Measurements from ENCODE around the gene ABCC6.
"Not testable (repeated sequence)": the region's sequence is repeated elsewhere in the genome, so short reads cannot be mapped to it uniquely, and the experiment has no call there.

Gene ABCC6

DNA sequence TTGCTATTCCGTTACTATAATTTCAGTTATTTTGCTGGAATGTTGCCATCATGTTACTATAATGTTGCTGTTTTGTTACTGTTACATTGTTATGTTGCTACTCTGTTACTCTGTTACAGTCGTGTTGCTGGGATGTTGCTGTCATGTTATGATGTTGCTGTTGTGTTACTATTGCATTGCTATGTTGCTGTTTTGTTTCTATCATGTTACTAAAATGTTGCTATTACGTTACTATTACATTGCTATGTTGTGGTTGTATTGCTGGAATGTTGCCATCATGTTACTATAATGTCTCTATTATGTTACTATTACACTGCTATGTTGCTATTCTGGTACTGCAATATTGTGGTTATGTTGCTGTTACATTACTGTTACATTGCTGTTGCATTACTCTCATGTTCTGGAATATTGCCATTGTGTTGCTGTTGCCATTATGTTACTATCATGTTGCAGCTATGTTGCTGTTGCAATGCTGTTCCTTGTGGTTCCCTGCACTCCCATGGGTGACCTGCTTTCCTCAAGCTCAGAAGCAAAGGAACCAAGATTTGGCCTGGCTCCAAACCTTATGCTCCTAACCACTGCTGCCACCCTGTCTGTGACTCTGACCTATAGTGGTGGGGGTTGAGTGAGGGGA, 64.4 kb downstream of the ABCC6 start:
- no peak for FAIRE-seq

DNA sequence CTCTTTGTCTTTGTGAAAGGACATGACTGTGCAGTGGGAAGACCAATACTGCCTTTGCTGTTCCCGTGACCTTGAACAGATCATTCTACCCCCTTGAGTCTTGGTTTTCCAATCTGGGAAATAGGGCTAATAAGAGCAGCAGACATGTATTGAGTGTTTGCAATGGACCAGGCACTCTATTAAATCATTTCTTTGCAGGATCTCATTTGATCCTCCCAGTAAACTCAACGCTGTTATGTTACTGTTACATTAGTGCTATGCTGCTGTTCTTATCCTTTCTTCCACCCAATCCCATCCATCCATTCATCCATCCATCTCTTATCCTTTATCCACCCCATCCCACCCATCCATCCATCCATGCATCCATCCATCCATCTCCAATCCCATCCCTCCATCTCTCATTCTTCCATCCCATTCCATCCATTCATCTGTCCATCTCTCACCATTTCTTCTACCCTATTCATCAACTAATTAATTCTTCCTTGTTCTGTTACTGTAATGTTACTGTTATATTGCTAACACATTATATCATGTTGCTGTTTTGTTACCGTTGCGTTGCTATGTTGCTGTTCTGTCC, 65.1 kb downstream of the ABCC6 start:
- FAIRE-seq, result no peak

DNA sequence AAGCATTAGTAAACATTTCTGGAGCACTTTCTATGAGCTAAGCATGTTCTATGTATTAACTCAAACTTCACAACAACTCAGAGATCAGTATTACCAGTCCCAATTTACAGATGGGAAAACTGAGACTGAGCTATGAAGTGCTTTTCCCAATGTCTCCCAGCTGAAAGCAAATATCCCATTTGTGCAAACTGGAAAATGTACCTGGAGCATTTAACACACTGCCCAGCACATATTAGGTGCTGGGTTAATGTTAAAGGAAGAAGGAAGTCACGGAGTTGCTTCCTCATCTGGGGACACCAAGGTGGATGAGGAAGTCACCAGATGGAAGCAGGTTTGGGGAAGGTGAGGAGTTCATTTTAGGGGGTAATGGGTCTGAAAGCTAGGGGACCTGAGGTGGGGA, 66.1 kb downstream of the ABCC6 start:
- no peak for FAIRE-seq

DNA sequence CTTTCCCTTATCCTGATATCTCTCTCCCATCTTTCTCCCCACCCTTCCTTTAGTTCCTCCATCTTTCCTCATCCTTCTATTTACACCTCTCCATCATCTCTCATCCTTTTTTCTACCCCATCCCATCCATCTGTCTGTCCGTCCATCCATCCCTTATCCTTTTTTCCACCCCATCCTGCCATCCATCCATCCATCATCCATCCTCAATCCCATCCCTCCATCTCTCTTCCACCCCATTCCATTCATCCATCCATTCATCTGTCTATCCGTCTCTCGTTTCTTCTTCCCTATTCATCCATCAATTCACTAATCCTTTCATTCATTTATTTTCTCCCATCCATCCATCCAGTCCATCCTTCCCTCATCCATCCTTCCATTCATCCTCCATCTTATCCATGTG, 68.1 kb downstream of the ABCC6 start:
- no peak for FAIRE-seq

DNA sequence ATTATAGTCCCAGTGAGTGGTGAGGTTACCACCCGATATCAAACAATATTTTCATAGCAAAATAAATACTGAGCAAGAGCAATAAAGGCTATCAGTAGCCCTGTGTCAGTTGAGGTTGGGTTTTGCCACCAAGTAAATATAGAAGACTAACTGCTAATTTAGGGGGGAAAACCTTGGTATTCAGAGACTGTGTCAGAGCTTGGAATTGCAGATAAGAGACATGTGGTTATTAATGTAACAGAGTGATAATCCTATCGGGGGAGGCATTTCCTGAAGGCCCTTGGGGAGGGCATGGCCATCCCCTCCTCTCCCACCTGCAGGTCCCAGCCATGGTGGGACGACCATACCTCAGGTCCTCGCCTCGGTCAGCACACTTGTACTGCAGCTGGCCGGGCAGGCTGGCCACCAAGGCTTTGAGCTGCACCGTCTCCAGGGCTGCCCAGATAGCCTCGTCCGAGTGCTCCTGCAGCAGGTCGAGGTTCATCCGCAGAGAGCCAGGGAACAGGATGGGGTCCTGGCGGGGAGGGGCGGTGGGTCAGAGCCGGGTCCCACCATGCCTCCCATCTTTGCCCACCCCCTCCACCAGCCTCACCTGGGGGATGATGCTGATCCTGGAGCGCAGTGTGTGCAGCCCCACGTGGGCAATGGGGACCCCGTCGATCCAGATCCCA, 68.9 kb downstream of the ABCC6 start:
- FAIRE-seq, result no peak

DNA sequence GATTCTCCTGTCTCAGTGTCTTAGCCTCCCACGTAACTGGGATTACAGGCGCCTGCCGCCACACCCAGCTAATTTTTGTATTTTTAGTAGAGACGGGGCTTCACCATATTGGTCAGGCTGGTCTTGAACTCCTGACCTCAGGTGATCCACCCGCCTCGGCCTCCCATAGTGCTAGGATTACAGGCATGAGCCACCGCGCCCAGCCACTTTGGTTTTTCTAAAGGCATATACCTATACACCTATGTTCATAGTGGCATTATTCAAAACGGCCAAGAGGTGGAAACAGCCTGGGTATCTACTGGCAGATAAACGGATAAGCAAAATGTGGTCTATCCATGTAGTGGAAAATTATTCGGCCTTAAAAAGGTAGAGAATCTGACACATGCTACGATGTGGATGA, 70.3 kb downstream of the ABCC6 start:
- FAIRE-seq, result not testable (repeated sequence)

DNA sequence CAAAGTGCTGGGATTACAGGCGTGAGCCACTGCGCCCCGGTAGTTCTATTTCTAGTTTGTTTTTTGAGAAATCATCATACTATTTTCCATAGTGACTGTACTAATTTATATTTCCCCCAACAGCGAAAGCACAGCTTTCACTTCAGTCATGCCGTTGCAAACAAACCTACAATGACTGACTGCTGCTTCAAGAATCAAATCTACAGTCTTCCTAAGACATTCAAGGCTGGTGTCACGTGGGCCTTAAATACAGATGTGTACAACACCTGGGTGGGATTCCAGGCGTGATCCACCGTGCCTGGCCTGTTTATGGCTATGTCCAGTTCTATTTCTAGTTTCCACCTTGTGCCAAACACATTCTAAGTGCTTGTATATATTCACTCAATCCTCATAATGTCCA, 72.0 kb downstream of the ABCC6 start:
- no peak for FAIRE-seq

DNA sequence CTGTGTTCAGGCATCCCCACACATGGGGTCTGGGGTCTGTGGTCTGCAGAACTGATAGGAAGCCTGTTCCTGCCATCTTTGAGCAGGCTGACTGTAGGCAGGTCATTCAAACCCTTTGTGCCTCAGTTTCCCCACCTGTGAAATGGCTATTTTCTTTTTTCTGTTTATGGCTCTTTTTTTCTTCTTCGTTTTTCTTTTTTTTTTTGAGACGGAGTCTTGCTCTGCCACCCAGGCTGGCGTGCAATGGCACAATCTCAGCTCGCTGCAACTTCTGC, 72.5 kb downstream of the ABCC6 start:
- FAIRE-seq, result no peak

DNA sequence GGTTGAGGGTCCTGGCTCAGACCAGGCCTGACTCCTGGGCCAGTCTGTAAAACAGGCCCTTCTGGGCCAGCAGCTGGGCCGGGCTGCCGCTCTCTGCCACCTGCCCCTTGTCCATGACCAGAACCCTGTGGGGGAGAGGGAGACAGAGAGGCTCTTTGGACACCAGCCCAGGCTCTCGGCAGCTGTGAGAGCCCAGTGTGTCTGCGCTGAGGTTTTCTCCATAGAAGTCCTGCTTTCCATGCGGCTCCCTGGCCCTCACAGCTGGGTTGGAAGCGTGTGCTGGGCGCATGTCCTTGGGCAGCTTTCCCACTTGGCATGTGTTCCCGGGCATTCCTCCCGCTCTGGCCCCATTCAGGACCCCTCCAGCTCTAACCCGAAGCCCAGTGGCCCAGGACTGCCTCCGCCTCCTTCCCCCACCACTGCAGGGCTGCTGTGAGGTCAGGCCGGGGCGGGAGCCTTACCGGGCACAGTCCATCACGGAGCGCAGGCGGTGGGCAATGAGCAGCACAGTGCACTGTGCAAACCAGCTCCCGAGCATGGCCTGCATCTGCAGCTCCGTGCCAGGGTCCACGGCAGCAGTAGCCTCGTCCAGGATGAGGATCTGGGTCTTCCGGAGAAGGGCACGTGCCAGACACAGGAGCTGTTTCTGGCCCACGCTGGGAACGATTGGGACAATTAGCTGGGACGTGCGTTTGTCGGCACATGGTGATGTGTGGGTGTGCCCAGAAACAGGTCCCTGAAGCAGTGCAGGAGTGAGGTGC, 73.0 kb downstream of the ABCC6 start:
- FAIRE-seq, result no peak

DNA sequence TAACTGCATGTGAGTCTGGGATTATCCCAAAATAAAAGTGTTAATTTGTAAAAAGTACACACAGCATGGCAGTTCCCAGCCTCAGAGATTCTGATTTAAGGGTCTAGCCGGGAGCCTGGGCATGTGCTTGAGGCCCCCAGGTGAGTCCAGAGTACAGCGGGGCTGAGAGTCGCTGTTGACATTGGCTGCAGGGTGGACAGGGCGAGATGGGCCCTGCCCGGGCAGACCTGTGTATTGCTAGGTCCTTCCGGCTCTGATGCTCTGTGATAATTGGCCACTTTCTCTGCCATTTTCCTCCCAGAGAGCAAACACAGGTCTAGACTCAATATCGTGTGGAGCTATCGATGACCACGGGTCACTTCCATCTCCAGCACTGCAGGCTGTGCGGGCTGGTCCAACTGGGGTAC, 73.6 kb downstream of the ABCC6 start:
- FAIRE-seq, result no peak

DNA sequence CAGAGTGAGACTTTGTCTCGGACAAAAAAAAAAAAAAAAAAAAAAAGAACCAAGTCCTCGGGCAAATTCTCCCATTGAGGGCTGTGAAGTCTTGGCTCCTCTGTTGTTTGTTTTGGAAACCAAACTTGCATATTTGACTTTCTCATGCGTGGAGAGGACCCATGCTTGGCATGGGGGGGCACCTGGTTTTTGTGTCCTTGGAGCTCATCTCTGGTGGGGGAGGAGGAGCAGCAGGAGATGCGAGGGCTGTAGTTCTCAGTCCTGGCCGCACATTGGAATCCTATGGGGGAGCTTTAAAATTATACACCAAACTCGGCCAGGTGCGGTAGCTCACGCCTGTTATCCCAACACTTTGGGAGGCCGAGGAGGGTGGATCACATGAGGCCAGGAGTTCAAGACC, 74.5 kb downstream of the ABCC6 start:
- FAIRE-seq, result no peak

DNA sequence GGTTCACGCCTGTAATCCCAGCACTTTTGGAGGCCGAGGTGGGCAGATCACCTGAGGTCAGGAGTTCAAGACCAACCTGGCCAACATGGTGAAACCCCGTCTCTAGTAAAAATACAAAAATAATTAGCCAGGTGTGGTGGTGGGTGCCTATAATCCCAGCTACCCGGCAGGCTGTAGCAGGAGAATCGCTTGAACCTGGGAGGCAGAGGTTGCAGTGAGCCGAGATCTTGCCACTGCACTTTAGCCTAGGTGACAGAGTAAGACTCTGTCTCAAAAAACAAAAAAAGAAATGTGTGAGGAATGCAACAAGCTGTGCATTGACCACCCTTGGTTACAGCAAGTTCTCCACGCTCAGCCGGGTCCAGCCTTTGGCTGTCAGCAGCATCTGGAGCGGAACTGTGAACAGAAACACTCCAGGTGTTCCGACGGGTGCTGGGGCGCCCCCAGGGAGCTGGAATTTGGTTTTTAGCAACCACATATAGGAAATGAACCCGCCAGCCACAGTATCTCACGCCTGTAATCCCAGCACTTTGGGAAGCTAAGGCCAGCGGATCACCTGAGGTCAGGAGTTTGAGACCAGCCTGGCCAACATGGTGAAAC, 75.2 kb downstream of the ABCC6 start:
- FAIRE-seq, result not testable (repeated sequence)

DNA sequence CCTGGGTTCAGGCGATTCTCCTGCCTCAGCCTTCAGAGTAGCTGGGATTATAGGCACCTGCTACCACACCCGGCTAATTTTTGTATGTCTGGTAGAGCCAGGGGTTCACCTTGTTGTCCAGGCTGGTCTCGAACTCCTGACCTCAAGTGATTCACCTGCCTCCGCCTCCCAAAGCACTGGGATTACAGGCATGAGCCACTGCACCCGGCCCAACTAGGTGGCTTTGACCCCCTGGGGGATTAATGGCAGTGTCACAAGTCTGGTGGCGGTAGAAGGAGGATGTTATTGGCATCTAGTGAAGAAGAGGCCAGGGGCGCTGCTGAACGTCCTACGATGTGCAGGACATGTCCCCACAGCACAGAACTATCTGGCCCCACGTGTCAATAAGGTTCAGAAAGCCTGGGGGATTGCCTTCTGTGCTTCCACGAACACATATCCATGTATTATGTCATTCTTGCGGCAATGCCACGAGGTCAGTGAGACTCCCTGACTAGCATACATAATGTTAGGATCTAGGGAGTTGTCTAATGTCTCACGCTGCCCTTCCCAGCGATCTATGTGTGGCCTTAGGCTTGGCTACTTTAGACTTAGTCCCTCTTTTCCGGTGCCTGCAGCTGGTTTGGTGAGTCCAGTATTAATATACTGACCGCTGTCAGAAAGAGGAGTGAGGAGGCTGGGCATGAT, 75.8 kb downstream of the ABCC6 start:
- no peak for FAIRE-seq

DNA sequence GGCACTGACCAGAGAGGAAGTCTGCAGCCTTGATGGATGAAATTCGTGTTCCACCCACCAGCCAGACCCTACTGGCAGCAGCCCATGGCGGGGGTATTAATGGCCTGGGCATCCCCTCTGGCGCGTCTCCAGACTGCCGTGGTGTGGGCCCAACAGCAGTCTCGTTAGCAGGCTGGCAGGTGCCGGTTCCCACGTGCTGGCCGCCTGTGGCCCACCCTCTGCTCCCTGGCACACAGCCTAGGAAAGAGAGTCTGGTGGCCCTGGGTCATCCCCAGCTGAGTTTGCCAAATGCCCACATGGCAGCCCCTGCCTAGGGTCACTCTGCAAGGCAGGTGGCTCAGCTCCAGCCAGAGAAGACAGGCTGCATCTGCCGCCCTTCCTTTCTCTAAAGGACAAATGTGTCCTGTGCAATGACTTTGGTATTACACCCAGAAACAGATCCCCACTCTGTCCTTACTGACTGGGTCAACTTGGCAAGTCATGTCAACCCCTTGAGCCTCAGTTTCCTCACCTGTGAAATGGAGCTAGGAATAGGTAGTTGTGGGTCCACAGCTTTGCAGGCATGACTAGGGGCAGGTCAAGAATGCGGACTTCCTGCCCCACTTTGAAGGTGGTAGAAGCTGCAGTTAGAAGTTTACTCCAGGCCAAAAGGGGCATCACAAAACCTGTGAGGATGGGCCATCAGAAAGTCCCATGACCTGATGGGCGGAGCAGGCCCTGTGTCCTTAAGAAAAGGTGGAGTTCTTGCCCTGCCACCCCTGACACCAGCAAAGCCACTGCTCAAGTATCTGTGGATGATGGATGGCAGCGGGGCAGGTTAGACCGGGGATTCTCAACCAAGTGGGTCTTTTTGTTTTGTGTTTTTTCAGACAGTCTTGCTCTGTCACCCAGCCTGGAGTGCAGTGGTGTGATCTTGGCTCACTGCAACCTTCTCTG, 76.6 kb downstream of the ABCC6 start:
- no peak for FAIRE-seq

DNA sequence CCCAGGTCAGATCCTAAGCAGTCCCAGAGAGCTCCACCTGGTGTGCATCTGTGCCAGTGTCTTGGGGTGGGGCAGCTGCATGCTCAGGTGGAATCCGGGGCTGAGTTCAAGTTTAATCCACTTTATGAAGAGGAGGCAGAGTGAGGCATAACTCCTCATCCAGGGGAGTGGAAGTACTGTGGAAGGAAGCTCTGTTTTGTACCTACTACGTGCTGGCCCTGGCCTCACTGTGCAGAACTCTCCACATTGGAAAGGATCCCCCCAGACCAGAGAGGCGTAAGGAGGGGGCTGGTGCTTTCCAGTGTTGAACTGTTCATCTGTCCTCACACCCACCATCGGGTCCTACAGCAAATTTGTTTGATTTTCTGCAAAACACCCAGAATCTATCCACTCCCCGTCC, 78.0 kb downstream of the ABCC6 start:
- FAIRE-seq, result no peak

DNA sequence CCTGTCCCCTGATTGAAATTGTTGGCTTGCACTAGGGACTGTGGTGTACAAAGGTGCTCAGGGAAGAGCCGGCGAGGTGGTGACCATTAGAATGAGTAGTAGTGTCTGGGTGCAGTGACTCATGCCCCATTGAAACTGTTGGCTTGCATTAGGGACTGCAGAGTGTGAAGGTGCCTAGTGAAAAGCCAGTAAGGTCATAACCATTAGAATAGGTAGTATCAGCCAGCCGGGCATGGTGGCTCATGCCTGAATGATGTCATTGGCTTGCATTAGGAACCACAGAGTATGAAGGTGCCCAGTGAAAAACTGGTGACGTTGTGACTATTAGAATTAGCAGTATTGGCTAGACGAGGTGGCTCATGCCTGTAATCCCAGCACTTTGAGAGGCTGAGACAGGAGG, 78.9 kb downstream of the ABCC6 start:
- no peak for FAIRE-seq

DNA sequence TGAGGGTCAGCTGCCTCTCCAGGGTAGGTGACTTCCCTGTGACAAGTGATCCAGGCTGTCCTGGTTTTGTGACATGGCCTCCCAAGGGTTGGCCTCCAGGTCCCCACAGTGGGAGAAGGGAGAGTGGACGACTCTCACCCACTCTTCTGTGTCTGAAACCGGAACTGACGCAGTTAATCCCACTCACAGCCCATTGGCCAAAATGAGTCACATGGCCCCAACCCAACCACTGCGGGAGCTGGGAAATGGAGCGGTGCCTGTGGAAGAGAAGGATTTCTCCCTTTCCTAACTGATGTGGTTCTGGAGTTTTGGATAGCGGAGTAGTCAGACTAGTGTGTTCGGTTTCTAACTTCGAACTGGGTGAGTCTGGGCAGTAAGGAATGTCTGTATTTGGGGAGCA, 79.4 kb downstream of the ABCC6 start:
- FAIRE-seq, result no peak

DNA sequence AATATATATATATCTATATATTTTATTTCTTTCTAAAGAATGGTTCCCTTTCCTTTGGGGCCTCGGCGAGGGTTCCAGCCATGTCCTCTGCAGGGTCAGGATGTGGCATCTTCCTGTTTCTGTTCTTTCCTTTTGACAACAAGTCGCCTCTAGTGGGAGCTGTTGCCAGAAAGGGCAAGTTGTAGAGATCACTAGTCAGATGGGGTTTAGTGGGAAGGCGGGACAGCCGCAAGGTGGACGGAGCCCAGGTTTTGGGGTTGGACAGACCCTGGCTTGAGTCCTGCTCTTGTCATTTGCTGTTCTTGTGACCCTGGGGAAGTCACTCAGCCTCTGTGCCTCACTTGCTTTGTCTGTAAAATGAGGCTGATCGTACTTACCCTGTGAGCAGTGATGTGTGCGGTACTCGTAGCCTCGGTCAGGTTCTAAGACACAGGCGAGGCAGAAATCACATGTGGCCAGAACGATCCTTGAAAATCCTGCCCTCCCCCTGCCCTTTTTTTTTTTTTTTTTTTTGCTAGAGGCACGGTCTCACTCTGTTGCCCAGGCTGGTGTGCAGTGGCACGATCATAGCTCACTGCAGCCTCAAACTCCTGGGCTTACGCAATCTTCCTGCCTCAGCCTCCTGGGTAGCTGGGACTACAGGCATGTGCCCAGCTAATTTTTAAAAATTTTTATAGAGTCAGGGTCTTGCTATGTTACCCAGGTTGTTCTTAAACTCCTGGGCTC, 80.1 kb downstream of the ABCC6 start:
- FAIRE-seq, result no peak

DNA sequence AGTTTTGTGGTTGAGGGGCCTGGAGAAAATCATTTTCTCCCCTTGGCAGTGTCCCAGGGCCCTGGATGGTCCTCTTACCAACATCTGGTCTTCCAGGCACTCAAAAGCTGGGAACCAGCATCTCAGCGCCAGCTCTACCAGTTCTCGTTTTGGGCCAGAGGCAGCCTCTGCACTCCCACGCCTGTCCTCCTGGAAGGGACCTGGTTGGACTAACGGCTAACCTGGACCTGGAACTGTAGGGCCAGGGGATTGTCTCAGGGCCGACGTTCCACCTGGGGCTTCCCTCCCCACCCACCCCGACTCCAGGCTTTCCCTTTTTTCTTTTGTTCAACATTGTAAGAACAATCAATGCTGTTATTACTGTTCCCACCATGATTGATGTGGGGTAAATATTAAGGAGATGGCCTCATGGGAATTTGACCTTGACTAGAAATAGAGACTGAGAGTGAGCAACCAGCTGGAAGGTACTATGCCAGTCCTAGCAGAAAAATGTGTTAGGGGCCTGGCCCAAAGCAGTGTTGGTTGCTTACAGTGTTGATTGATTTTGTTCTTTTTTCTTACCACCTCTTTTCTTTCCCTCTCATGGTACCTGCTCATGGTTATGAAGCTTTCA, 81.4 kb downstream of the ABCC6 start:
- no peak for FAIRE-seq

DNA sequence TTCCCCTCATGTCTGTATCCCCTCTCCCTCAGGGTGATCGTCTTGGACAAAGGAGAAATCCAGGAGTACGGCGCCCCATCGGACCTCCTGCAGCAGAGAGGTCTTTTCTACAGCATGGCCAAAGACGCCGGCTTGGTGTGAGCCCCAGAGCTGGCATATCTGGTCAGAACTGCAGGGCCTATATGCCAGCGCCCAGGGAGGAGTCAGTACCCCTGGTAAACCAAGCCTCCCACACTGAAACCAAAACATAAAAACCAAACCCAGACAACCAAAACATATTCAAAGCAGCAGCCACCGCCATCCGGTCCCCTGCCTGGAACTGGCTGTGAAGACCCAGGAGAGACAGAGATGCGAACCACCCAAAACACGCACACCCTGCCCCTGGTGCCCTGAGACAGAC, 82.2 kb downstream of the ABCC6 start:
- FAIRE-seq, result no peak

DNA sequence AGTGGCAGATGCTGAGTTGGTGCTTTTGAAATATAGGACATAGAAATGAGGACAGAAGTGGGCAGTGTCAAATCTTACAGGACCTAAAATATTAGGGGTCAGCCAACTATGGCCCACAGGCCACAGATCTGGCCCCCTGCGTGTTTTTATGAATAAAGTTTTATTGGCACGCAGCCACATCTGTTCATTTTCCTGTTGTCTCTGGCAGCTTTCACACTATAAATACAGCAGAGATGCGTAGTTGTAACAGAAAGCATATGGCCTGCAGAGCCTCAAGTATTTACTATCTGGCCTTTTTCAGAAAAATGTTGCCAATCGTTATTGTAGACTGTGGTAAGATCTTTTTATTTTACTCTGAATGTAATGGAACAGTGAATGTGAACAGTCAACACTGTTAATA, 82.8 kb downstream of the ABCC6 start:
- FAIRE-seq, result no peak
